Neuron (in vitro differentiated cells): ENCODE measurements around the gene POC1A.
"Not testable (repeated sequence)": the region's sequence is repeated elsewhere in the genome, so short reads cannot be mapped to it uniquely, and the experiment has no call there.

Experiments
- H2AFZ ChIP-seq: one replicate; pipeline ENCODE4 v1.6.1; 2013; ENCODE audit warnings: low read depth, mild to moderate bottlenecking, inconsistent platforms, low read length, moderate library complexity
- H3K27me3 ChIP-seq: one replicate; pipeline ENCODE4 v1.6.1; 2013; ENCODE audit warnings: low read length; ENCODE audit not compliant: insufficient read depth
- H3K36me3 ChIP-seq: one replicate; pipeline ENCODE4 v1.6.1; 2013; ENCODE audit warnings: low read length; ENCODE audit not compliant: insufficient read depth
- H3K4me1 ChIP-seq: one replicate; pipeline ENCODE4 v1.6.1; 2013; ENCODE audit warnings: low read length; ENCODE audit not compliant: insufficient read depth
- H3K4me3 ChIP-seq: 2 replicates; pipeline ENCODE4 v1.5.1; 2013; ENCODE audit warnings: mild to moderate bottlenecking, low read length, moderate library complexity
- H3K9me3 ChIP-seq: one replicate; pipeline ENCODE4 v1.6.1; 2013; ENCODE audit warnings: low read length

The POC1A gene

DNA sequence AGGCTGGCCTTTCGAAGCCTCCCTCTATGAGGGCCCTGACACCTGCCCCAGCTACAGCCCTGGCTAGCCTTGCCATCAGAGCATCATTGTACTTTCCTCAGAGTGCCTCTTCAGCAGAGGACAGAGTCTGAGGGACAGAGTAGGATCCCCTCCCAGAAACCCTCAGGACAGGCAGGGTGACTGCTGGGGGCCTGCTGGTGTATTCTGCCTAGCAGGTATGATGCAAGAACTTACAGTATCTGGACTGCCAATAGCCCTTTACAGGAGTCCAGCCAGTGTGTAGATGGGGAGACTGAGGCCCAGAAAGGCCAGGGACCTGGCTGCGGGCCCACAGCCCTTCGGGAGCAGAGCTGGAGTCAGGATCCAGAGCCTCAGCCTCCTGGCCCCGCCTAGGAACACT, 116.9 kb downstream of the POC1A start:
- peaks cover 28% of the 10 kb centered on the region for H3K27me3 ChIP-seq

DNA sequence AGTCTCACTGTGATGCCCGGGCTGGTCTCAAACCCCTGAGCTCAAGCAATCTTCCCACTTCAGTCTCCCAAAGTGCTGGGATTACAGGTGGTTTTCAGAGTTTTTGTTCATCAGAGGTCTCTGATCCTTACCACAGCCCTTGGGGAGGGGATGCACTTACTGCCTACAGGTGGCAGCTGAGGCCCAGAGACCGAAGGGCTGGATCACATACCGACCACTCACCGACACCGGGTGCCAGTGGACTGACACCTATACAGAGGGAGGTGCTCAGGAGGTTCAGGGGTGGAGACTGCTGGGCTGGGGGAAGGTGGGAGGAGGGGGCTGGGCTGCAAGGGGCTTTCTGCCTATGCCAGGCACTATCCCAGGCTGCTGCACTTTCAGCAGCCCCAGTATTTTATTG, 117.4 kb downstream of the POC1A start:
- H3K27me3 ChIP-seq = peaks cover 28% of the 10 kb centered on the region
- peaks cover under 1% of the 10 kb centered on the region for H3K9me3 ChIP-seq
- no peak overlapping the region for H3K4me3 ChIP-seq
- H2AFZ ChIP-seq = no peak overlapping the region
- H3K36me3 ChIP-seq = no peaks in the 10 kb centered on the region
- peaks cover 6% of the 10 kb centered on the region for H3K4me1 ChIP-seq

More for the DNA sequence above, 116.9 kb downstream of the POC1A start:
- no peaks in the 10 kb centered on the region for H3K36me3 ChIP-seq
- H3K4me1 ChIP-seq = peaks cover 6% of the 10 kb centered on the region
- H2AFZ ChIP-seq = no peak overlapping the region
- no peak overlapping the region for H3K4me3 ChIP-seq
- H3K9me3 ChIP-seq = no peaks in the 10 kb centered on the region

- Histone ChIP-seq H3K4me3 (no peak overlapping the region), H3K9me3 (peaks cover 3% of the 10 kb centered on the region), H3K4me1 (peaks cover 6% of the 10 kb centered on the region), H3K36me3 (no peaks in the 10 kb centered on the region), H2AFZ (no peak overlapping the region), H3K27me3 (peaks cover 28% of the 10 kb centered on the region)
Observed at GRCh38 chr3:52036222-52036694, 118.0 kb downstream of the POC1A start.

DNA sequence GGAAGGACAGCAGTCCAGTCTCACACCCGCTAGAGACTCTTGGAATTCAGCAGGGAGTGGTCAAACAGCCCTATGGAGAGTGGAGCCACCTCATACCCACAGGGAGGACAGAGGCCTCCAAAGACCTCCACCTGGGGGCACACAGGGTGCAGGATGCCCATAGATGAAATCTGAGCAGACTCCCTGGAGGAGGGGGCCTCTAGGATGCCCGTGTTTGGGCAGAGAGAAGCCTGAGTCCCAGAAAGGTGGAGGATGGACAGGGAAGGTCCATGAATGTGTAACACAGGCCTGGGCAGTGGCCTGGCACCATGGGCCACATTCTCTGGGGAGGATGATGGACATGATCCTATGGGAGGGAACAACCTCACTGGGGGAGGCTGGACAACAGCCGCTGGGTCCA, 119.6 kb downstream of the POC1A start:
- Histone ChIP-seq H3K36me3 (no peaks in the 10 kb centered on the region), H3K27me3 (peaks cover 28% of the 10 kb centered on the region), H3K4me1 (peaks cover 2% of the 10 kb centered on the region), H2AFZ (no peak overlapping the region), H3K4me3 (no peak overlapping the region), H3K9me3 (peaks cover 3% of the 10 kb centered on the region)

- no peak overlapping the region for H2AFZ ChIP-seq
- no peak overlapping the region for H3K4me3 ChIP-seq
- no peaks in the 10 kb centered on the region for H3K36me3 ChIP-seq
- H3K9me3 ChIP-seq = peaks cover 3% of the 10 kb centered on the region
- H3K27me3 ChIP-seq = peaks cover 23% of the 10 kb centered on the region
- H3K4me1 ChIP-seq = peaks cover 2% of the 10 kb centered on the region
Observed at GRCh38 chr3:52034212-52034611, 120.0 kb downstream of the POC1A start.

- H2AFZ ChIP-seq, H3K36me3 ChIP-seq, H3K4me1 ChIP-seq, H3K4me3 ChIP-seq, H3K9me3 ChIP-seq: not testable (repeated sequence)
- H3K27me3 ChIP-seq = peaks cover 19% of the 10 kb centered on the region
Observed at GRCh38 chr3:52033748-52034147, 120.5 kb downstream of the POC1A start.

DNA sequence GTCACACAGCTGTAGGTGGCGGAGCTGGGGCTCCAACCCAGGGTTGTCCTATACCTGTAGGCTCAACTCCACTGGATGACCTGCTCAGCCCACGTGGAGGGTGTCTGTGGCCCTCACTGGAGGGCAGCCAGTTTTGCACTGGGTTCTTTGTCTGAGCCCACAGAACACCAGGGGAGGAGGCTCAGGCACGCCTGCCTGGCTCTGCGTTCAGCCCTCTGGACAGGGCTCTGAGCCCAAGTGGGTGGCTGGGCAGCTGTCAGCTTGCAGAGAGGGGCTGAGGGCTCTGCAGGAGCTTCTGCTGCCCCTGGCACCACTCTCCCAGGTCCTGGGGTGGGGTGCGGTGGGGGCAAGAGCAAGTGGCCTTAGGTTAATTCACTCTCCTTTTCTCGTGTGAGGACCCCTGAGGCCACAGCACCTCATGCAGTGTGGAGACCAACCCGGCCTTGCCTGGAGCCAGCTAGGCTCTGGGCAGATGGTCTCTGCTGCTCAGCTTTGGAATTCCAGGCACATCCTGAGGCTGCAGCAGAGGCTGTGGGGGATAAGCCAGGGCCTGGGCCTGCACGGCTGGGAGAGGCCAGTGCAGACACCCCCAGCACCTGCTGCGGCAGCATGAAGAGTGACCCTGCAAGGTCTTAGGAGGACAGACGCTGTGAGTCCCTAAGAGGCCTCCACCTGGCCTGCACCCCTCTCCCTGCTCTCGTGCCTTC, 121.4 kb downstream of the POC1A start:
- no peaks in the 10 kb centered on the region for H3K36me3 ChIP-seq
- H2AFZ ChIP-seq = no peak overlapping the region
- peaks cover 2% of the 10 kb centered on the region for H3K4me1 ChIP-seq
- H3K4me3 ChIP-seq = no peak overlapping the region
- H3K27me3 ChIP-seq = peaks cover 13% of the 10 kb centered on the region
- peaks cover 3% of the 10 kb centered on the region for H3K9me3 ChIP-seq

- no peaks in the 10 kb centered on the region for H3K36me3 ChIP-seq
- peaks cover 3% of the 10 kb centered on the region for H3K9me3 ChIP-seq
- no peak overlapping the region for H2AFZ ChIP-seq
- H3K4me3 ChIP-seq = no peak overlapping the region
- peaks cover 9% of the 10 kb centered on the region for H3K27me3 ChIP-seq
- peaks cover 2% of the 10 kb centered on the region for H3K4me1 ChIP-seq
Observed at GRCh38 chr3:52031896-52032295, 122.3 kb downstream of the POC1A start.

GRCh38 chr3:52030714-52031310, 123.4 kb downstream of the POC1A start:
- Histone ChIP-seq H3K4me1 (peaks cover 2% of the 10 kb centered on the region), H3K36me3 (no peaks in the 10 kb centered on the region), H2AFZ (no peak overlapping the region), H3K9me3 (peaks cover 3% of the 10 kb centered on the region), H3K4me3 (no peak overlapping the region), H3K27me3 (peaks cover 5% of the 10 kb centered on the region)

DNA sequence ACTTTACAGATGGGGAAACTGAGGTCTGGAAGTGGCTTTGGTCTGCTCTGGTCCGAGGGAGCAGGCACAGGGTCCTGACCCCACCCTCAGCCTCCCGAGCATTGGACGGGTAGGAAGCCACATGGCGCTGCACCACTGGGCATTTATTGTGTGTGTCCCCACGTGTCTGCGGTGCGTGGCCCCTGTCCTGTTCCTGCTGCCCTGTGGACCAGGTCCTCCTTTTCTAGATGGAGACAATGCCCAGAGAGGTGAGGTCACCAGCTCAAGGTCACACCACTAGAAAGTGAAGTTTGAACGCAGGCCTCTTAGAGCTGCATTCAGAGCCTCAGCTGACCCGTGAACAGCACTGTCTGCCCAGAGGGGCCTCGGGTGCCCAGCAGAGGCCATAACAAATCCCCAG, 124.7 kb downstream of the POC1A start:
- H3K36me3 ChIP-seq = no peaks in the 10 kb centered on the region
- H3K4me1 ChIP-seq = peaks cover 2% of the 10 kb centered on the region
- no peak overlapping the region for H2AFZ ChIP-seq
- H3K4me3 ChIP-seq = no peak overlapping the region
- peaks cover 9% of the 10 kb centered on the region for H3K27me3 ChIP-seq
- H3K9me3 ChIP-seq = peaks cover 3% of the 10 kb centered on the region

DNA sequence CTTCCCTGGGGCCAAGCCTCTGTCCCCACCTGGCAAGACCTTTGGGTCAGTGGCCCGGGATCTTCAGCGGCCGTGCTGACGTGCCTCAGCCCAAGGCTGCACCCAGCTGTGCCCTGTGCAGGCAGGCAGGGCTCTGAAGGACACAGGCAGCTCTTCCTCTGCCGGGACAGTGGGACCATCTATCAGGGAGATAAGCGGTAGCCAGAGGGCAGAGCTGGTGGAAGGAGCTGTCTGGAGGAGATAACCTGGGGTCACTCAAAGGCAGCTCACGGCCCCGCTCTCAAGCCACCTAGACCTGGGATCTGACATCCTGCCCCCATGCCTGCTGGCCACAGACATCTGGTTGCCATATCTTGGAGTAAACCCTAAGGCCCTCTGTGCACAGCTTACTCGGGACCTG, 125.2 kb downstream of the POC1A start:
- Histone ChIP-seq H3K9me3 (peaks cover 3% of the 10 kb centered on the region), H3K27me3 (peaks cover 9% of the 10 kb centered on the region), H2AFZ (no peak overlapping the region), H3K4me1 (peaks cover 2% of the 10 kb centered on the region), H3K36me3 (no peaks in the 10 kb centered on the region), H3K4me3 (no peak overlapping the region)

GRCh38 chr3:52028572-52028971, 125.7 kb downstream of the POC1A start:
- Histone ChIP-seq H3K36me3 (no peaks in the 10 kb centered on the region), H2AFZ (no peak overlapping the region), H3K4me3 (no peak overlapping the region)

DNA sequence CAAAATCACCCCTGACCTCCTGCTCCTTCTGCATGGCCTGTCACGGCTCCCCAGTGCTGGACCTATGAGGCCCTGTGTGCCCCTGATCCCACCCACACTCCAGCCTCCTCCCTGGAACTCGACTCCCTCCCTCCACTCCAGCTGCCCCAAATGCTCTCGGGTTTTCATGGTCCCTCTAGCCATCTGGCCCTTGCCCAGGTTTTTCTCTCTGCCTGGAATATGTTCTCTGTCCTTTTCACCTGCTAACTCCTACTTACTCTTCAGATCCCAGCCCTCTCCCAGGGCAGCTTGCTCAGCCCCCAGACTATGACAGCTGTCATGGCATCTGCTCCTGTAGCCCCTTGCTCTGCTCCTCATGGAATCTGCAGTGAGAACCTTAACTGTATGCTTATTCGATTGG, 128.2 kb downstream of the POC1A start:
- Histone ChIP-seq H3K4me1 (no peaks in the 10 kb centered on the region), H3K27me3 (peaks cover 9% of the 10 kb centered on the region), H3K9me3 (no peaks in the 10 kb centered on the region), H3K4me3 (no peak overlapping the region), H2AFZ (no peak overlapping the region), H3K36me3 (no peaks in the 10 kb centered on the region)

More at GRCh38 chr3:52028572-52028971, 125.7 kb downstream of the POC1A start:
- peaks cover 9% of the 10 kb centered on the region for H3K27me3 ChIP-seq
- peaks cover 3% of the 10 kb centered on the region for H3K9me3 ChIP-seq
- H3K4me1 ChIP-seq = peaks cover 2% of the 10 kb centered on the region
